Retina (tissue), 1 donor: ENCODE data around the gene FAM236B.
"Not testable (repeated sequence)": the region's sequence is repeated elsewhere in the genome, so short reads cannot be mapped to it uniquely, and the experiment has no call there.

Experiments
- DNase-seq: peaks from one replicate; pipeline ENCODE4 v3.0.0-alpha.2; 2016

Gene FAM236B

DNA sequence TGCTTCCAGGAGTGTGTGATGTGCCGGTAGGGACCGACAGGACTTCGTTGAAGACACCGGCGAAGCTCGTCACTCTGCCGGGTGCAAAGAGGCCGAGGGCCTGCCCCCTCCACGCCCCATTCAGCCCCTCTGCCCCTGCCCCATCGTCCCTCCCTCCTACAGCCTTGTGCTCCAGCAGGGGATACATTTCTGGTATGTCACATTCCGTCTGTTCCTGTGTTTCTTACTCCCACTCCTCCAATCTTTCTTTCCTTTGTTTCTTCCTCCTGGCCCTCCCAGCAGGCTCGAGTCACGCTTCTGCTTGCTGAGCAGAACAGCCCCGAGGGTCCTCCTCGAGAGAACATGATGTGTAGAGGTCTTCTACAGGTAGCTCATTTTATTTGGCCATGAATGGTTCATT is at the start of gene FAM236B:
Gene FAM236B (minus strand): TSS at position 101 of the 400 bp plus-strand sequence. CDS start 100 bp downstream, at position 1.
- DNase-seq: not testable (repeated sequence)

DNA sequence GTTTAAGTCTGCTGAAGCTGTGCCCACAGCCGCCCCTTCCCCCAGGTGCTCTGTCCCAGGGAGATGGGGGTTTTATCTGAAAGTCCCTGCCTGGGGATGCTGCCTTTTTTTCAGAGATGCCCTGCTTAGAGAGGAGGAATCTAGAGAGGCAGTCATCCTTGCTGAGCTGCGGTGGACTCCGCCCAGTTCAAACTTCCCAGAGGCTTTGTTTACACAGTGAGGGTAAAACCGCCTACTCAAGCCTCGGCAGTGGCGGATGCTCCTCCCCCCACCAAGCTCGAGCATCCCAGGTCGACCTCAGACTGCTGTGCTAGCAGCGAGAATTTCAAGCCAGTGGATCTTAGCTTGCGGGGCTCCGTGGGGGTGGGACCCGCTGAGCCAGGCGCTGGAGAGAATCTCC is 48.2 kb upstream of the FAM236B start:
- not testable (repeated sequence) for DNase-seq

GRCh38 chrX:72808110-72808509 is 25.6 kb upstream of the FAM236B start, which contains the start of gene FAM236D:
FAM236D (minus strand) TSS chrX:72808210; CDS start chrX:72808110, 100 bp downstream.
- DNase-seq: not testable (repeated sequence)

DNA sequence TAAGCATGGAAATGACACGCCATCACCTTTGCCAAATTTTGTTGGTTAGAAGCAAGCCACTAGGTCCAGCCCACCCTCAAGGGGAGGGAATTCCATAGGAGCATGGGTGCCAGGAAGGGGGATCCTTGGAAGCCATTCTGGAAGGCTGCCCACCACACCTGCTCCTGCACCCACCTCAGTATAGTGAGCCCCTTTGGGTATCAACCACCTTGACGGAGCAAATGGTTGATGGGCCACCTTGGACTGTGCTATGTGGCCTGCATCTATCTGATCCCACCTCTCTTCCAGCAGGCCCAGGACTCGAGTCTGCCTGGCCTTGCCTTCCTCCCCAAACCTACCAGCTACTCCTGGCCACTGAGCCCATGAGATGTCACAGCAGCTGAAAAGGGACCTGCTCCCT is 7.9 kb upstream of the FAM236B start:
- not testable (repeated sequence) for DNase-seq

- DNase-seq: not testable (repeated sequence)
Measured at GRCh38 chrX:72788142-72788541, 5.7 kb upstream of the FAM236B start.

DNA sequence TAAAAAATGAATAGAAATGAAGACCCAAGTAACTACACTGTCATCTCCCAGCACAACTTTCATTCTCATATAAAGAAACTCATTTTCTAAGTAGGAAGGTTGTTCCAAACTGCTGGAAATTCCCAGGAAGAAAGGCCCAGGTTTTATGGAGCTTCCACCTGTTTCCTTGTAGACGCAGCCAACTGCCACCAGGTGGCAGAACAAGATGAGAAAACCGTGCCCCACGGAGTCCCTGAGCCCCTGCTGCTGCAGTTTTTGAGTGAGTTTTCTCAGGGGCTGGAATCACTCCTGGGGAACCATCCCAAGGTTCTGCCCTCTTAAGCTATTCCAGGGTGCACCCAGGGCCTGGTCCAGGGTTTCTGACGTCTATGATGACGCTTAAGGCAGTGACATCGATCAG is 1.5 kb upstream of the FAM236B start:
- not testable (repeated sequence) for DNase-seq

DNA sequence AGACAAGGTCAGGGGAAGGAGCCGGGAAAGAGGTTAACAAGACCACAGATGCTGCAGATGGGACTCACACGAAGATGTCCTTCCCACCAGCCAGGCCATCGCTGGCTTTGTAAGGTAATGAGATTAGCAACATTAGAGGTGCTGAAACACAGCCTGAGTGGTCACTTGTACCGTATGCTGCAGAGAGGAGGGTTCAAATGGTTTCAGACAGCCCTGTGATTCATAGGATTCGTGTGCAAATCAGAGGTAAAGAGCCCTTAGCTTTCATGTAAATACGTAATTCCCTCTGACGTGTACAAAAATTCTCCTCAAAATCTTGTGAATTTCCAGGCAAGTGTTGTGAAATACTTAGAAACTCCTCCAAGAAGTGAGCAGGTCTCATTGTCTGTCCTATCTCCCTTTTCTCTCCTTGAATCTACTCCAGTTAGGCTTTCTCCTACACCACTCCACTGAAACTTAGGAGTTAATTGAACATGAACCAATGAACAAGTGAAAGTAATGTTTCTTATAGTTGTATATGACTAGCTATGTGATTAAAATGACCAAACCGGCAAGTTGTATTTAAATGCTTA is 991 bp upstream of the FAM236B start:
- not testable (repeated sequence) for DNase-seq

- DNase-seq: not testable (repeated sequence)
Measured at GRCh38 chrX:72778146-72778545, 4.3 kb downstream of the FAM236B start.

DNA sequence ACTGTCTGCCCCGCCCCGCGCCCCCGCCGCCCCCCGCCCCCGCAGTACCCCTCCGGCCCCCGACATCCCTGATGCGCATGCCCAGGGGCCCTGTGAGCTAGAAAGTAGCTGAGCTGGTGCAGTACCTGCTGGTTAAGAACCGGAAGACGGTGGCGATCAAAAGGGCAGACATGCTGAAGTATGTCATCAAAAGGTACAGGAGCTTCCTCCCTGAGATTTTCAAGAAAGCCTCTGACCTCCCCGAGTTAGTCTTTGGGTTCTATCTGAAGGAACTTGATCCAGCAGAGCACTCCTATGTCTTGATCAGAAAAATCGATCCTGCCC is 5.0 kb downstream of the FAM236B start:
- not testable (repeated sequence) for DNase-seq

GRCh38 chrX:72776653-72777466 is 5.6 kb downstream of the FAM236B start, which contains the start of gene DMRTC1B:
DMRTC1B (plus strand) TSS chrX:72776890; CDS start chrX:72845136, 68,246 bp downstream.
- DNase-seq: not testable (repeated sequence)

- not testable (repeated sequence) for DNase-seq
Measured at GRCh38 chrX:72760454-72760853, 22.0 kb downstream of the FAM236B start.

- DNase-seq: not testable (repeated sequence)
Measured at GRCh38 chrX:72748545-72748944, 33.9 kb downstream of the FAM236B start.

GRCh38 chrX:72745546-72745945 is 36.9 kb downstream of the FAM236B start:
- not testable (repeated sequence) for DNase-seq

DNA sequence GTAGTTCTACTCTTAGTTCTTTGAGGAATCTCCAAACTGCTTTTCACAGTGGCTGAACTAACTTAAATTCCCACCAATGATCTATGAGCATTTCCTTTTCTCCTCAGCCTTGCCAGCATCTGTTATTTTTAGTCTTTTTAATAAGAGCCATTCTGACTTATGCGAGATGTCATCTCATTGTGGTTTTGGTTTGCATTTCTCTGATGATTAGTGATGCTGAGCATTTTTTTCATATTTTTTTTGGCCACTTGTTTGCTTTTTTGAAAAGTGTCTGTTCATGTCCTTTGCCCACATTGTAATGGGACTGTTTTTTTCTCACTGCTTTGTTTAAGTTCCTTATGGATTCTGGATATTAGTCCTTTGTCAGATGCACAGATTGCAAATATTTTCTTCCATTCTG is 46.9 kb downstream of the FAM236B start:
- DNase-seq: no peak

- DNase-seq: not testable (repeated sequence)
Measured at GRCh38 chrX:72733636-72734035, 48.8 kb downstream of the FAM236B start.
